GM19328 (cell line): ENCODE results near the gene ATP13A2.

Experiments
- ATAC-seq: cut with Tn5 transposase; IDR thresholded peaks from one replicate; pipeline ENCODE4 v1.9.1; 2021; ENCODE audit warnings: mild to moderate bottlenecking, moderate library complexity; ENCODE audit not compliant: unreplicated experiment

Gene ATP13A2, protein sequence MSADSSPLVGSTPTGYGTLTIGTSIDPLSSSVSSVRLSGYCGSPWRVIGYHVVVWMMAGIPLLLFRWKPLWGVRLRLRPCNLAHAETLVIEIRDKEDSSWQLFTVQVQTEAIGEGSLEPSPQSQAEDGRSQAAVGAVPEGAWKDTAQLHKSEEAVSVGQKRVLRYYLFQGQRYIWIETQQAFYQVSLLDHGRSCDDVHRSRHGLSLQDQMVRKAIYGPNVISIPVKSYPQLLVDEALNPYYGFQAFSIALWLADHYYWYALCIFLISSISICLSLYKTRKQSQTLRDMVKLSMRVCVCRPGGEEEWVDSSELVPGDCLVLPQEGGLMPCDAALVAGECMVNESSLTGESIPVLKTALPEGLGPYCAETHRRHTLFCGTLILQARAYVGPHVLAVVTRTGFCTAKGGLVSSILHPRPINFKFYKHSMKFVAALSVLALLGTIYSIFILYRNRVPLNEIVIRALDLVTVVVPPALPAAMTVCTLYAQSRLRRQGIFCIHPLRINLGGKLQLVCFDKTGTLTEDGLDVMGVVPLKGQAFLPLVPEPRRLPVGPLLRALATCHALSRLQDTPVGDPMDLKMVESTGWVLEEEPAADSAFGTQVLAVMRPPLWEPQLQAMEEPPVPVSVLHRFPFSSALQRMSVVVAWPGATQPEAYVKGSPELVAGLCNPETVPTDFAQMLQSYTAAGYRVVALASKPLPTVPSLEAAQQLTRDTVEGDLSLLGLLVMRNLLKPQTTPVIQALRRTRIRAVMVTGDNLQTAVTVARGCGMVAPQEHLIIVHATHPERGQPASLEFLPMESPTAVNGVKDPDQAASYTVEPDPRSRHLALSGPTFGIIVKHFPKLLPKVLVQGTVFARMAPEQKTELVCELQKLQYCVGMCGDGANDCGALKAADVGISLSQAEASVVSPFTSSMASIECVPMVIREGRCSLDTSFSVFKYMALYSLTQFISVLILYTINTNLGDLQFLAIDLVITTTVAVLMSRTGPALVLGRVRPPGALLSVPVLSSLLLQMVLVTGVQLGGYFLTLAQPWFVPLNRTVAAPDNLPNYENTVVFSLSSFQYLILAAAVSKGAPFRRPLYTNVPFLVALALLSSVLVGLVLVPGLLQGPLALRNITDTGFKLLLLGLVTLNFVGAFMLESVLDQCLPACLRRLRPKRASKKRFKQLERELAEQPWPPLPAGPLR

DNA sequence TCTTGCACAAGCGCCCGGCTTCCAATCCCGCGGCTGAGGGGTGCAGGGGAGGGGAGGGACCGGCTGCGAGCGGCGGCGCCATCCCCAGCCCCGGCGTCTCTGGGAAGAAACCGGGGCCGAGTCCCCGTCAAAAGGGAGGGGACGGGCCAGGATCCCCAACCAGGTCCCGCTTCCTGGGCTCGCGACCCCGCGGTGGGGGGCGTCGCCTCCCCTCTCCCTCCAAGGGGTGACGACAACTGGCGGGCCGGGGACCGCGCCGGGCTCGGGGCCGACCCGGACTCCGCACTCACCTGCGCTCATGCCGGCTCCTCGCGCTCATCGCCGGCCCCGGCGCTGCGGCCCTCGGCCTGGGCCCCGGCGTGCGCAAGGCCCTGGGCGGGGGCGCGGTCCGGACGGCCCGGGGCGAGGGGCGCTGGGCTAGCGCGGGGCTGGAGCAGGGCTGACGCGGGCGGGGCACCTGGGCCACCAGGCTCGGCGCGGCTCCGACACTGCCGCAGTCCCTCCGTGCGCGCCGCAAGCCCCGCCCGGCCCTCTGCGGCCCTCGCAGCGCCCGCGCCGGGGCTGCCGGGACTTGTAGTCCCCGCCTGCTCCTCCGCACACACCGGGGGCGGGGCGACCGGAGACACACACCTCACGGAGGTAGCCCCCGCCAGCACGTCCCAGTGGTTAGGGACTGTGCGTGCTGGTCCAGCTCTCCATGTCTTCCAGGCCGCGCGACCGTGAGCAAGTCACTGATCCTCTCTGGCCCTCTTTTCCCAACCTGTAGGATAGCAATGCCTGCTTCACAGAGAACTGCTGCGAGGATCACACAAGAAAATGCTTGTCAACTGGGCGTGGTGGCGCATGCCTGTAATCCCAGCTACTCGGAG is at the start of gene ATP13A2:
Gene ATP13A2, minus strand, starts transcription at position 490 of the 869 bp plus-strand sequence. Its CDS starts 190 bp downstream, at position 300.
- peak; percentile 89 for ATAC-seq

DNA sequence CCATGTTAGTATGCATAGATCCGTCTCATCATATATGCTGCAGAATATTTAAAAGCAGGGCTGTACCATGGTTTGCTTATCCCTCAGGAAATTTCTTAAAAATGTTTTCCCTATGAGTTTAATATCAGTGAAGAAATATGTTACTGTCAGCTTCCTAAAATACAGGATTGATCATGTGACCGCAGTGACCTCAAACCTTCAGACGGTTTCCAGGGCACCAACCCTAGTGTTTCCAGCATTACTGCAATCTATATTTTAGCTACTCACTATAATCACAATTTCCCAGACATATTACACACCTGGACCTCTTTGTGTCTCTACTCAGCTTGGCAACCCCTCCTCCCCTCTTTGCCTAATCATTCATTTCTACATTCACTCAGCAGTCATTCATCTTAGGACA is 49.8 kb upstream of the ATP13A2 start:
- no peak for ATAC-seq

DNA sequence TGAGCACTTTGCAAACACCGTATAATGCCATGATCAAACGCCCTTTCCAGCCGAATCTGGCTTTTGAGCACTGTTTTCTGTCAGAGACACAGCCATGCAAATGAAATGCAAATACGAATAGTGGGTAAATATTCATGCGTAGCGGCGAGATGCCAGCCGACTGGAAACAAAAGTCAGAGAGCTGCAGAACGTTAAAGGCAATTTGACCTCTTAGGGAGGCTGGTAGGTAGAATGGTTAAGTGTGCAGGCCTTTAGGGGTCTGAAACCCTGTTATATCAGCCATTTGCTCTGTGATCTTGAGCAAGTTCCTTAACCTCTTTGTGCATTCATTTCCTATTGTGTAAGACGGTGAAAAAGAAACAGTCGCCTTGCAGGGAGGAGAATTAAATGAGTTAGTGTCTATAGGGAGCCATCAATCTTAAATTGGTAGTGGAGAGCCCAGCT is 48.6 kb upstream of the ATP13A2 start:
- ATAC-seq: no peak

DNA sequence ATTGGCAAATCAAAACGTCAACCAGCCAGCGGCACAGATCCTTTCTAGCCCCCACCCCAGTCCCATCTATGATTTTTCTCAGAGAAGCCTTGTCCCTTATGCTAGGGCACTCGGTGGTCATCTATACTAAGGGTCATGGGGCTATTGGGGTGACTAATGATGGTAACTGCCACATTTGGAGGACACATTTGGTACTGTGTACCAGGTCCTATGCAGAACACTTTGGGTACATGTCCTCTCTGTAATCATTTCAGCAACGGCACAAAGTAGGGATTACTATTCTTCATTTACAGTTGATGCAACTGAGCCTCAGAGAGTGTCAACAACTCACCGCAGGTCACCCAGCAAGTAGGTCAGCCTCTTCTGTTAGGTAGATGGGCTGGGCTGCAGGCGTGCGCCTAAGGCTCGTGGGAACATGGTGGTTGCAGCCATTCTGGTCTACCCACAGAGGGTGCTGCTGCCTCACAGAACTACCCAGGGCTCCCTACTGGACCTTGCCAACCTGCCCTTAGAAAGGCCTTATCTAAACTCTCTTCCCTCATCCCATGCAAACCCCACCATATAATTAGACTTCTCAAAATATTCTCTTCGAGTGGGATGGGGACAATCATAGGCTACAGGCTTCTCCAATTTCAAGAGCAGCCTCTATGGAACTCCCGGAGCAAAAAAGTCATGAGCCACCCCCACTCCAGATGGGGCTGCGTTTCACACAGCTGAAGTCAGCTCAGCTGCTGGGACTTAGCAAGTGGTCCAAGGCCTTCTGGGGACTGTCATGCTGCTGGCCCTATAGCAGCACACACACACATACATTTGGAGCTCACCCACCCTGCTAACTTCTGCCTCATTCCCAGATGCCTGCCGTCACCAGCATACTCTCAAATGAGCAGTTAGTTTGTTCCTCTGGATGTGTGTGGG is 47.9 kb upstream of the ATP13A2 start:
- no peak for ATAC-seq

DNA sequence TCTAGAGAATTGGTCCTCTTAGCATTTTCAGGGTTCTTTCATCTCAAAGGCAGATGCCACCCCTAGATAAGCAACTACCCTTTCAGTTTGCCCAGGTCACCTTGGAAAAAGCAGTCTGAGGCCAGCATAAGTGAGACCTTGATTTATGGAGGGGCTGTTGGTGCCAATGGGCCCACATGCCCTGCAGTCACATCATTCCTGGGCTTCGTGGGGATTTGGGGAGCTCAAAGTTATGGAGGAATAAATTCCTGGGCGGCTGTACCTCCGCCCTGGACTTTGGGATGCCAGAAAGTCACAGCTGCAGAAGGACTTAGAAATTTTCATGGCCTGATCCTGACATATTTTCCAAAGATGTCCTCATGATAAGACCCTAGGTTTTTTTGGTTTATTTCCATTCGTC is 44.8 kb upstream of the ATP13A2 start:
- ATAC-seq: no peak

DNA sequence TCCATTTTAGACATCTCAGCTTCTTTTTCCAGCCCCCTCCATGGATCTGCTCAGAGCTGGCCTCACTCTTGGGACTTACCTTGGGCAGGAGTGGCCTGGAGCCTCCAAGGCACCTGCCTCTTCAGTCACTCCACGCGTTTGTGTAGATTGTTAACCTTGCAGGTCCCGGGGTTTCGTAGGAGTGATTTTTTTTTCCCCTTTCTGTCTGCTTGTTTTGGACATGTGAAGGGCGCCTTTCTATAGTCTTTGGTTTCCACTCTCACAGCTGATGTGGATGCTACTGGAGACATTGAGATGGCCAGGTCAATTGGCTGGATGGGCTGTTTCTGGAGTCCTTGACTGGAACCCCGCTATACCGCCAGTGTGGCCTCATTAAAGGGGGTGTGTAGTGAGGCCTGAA is 44.1 kb upstream of the ATP13A2 start:
- ATAC-seq: no peak

DNA sequence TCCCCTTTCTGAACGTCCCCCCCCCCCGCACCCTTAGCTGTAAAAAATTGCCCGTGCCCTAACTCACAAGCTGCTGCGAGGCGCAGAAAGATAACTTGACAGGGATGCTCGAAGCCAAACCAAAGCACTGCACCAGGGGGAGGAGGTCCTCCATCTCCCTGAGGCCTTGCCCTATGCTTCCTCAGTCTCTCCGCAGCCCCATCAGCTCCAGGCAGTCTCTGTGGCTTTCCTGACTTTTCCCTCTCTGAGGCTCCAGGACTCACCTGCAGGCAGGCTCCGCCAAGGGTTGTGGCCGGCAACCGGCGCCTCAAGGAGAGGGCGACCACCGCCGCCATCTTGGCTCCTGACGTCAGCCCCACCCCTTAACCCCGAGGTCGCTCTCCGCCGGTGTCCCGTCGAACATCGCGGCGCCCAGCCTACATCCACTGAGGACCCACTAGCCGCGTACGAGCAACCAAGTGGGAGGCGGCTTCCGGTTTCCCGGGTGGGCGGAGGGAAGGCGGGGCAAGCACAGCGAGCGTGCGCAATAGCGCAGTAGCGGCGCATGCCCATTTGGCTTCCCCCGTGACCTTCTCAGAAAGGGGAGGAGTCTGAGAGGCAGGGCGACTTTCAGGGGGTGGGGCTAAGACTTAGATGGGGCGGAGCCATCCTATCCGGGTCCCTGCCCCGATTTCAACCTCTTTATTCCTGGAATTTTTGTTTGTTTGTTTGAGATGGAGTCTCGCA is 42.1 kb upstream of the ATP13A2 start, which contains the start of gene SDHB:
Gene SDHB, minus strand, starts transcription at position 348 of the 726 bp plus-strand sequence. Its CDS starts 13 bp downstream, at position 335.
- ATAC-seq: peak; percentile 97

DNA sequence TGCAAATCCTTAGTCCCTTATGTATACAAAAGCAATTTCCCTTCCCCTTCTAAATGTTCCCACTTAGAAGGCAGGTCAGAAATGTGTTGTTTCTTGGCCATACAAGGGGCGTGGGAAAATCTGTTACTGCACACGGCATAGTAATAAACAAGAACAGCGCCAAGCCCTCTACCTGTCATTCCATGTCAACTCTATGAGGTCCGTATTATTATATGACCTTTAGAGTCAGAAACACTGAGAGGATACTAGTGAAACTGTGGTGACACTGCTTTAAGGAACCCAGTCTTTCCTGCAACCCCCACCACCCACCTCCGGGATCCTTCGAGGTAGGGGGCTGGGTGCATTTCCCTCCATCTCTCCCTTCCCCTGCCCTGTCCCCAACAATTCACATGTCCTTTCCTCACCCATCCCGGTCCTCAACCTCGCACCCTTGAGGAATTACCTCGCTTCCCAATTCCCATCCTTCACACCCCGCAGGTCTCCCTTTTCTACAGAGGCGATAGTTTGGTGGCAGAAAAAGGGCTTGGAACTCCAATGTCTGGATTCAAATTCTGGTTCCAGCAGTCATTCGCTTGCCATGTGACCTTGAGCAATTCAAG is 41.5 kb upstream of the ATP13A2 start:
- no peak for ATAC-seq

DNA sequence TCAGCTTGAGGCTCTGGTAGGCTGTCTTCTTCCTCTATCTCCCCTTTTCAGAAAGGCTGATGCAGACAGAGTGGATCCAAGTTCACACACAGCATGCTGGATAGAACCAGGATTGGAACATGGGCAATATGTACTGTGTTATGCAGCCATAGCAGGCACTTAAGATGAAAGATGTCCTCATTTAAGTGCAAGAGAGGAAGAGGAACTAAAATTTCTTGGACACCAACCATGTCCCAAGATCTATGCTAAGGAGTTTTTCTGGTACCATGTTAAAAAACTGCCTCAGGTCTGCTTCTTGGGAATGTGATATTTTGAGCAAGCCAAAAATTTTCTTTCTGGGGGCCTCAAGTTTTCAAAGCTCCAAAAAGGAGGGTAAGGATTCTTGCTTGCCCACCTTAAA is 40.9 kb upstream of the ATP13A2 start:
- no peak for ATAC-seq

DNA sequence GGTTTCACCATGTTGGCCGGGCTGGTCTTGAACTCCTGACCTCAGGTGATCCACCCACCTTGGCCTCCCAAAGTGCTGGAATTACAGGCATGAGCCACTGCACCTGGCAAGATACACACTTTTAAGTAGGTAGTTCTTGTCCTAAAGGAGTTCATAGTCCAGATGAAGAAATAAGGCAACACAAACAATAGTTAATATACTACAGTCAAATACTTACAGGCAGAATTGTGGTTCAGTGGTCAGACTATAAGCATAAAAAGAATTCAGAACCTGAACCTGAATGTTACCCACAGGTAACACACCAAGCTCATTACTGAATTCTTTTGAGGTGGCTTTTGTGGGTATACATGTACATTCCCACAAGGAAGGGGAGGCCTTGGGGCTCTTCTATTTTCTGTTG is 40.3 kb upstream of the ATP13A2 start:
- no peak for ATAC-seq

DNA sequence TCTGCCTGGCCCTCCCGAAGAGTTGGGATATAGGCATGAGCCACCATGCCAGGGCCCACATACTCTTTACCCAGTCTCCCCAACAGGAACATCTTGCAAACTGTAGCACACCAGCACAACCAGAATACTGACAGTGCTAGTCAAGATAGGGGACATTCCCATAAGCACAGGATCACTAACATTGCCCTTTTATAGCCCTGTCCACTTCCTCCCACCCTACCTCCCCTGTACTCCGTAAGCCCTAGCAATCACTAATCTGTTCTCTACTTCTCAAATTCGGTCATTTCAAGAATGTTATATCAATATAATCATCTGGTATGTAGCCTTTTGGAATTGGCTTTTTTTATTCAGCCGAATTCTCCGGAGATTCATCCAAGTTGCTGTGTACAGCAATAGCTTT is 36.2 kb upstream of the ATP13A2 start:
- no peak for ATAC-seq

DNA sequence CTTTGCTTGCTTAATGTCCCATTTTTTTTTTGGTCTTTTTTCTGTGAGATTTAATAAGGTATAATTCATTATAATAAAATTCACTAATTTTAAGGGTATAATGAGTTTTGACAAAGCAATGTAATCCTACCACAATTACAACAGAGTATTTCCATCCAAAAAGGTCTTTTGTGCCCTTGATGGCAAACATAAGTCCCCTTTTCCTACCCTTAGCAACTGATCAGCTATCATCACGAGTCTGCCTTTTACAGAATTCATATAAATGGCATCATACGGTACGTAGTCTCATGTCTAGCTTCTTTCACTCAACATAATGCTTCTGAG is 34.6 kb upstream of the ATP13A2 start:
- ATAC-seq: no peak

DNA sequence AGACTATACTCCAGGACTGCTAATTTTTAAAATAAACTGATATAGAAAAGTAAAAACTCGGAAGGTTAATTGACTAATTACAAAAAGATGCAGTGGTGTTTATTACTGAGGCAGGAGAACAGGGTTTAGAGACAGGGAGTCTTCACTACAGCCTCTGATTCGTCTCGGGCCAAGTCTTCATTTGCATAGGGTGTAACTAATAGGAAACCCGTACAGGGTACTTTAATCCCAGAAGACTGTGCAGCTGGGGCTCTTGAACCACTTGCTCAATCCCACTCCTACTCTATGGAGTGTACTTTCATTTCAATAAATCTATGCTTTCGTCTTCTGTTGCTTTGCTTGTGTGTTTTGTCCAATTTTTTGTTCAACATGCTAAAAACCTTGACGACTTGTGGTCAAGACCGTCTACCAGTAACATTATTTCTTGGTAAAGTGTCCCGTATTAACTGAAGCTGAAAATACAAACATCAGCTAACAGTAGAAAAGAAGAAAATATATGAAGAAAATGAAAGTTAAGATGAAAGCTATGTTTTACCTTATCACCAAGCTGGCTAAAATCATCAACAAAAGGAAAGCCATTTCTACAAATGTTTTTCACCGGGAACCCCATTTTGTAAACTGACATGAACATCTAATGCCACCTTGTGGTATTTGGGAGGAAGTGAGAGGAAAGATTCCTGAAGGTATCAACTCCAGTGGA is 34.1 kb upstream of the ATP13A2 start:
- ATAC-seq: no peak

DNA sequence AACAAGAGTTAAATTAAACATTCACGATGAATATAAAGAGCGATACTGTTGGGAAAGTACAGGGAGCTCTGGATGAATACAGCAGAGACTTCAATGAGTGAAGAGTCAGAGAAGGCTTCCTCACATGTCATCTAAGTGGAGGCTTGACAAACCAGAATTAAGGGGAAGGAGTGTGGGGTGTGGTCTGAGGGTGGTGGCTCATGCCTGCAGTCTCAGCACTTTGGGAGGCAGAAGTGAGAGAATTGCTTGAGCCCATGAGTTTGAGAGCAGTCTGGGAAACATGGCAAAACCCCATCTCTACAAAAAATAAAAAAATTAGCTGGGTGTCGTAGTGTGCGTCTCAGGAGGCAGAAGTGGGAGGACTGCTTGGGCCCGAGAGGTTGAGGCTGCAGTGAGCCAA is 33.4 kb upstream of the ATP13A2 start:
- ATAC-seq: no peak

DNA sequence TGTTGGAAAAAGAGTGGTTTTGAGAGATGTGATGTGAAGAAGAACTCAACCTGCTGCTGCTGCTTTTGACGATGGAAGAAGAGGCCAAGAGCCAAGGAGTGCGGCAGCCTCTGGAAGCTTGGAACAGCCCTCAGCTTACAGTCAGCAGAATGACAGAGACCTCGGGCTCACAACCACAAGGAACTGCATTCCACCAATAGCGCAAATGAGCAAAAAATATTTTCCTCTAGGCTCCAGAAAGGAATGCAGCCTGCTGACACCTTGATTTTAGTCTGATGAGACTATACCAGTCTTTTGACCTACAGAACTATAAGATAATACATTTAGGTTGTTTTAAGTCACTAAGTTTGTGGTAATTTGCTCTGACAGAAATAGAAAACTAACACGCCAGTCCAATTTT is 31.9 kb upstream of the ATP13A2 start:
- no peak for ATAC-seq

DNA sequence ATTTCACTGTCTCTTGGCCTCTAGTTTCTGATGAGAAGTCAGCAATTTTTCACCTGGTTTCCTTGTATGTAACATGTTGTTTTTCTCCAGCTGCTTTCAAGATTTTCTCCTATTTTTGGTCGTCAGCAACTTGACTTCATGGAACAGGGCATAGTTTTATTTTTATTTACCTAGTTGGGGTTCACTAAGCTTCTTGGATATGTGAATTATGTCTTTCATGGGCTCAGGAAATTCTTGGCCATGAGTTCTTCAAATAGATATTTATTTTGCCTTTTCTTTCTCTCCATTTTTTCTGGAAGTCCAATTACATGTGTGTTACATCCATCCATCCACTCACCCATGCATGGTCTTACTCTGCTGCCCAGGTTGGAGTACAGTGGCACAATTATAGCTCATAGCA is 28.4 kb upstream of the ATP13A2 start:
- no peak for ATAC-seq

DNA sequence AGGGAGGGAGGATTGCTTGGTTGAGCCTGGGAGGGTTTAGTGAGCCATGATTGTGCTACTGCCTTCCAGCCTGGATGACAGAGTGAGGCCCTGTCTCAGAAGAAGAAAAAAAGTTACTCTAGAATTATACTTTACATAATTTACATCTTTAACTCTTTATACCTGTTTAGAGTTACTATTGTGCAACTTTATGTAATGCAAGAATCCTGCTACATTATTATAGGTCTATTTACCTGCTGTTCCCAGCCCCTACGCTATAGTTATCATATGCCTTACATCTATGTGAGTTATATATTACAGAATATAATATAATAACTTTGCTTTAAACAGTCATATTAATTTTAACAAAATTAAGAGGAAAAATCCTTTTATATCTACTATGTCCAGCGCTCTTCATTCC is 27.8 kb upstream of the ATP13A2 start:
- no peak for ATAC-seq

DNA sequence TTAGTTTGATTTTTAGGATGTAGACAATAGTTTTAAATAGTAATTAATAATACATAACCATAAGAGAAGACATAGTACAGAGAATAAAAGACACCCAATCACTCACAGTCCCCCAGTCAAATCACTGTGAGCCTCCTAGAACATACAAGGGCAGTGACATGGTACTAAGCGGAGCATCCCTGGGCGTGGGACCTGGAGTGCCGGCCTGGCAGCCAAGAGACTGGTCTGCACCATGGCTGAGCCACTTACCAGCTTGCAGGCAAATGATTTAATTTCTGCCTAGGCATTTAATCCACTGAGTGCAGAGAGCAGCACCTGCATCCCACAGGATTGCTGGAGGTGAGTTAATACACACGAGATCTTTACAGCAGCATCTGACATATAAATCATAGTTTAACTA is 21.8 kb upstream of the ATP13A2 start:
- ATAC-seq: no peak
